Vagina (tissue), 2 donors: Measurements from ENCODE around the gene DOK7. TPM values are rescaled to one million over a fixed set of nuclear protein-coding genes. Genes with fewer than 3 reads are reported as not detected.
"Not testable (repeated sequence)": the region's sequence is repeated elsewhere in the genome, so short reads cannot be mapped to it uniquely, and the experiment has no call there.

ENCODE experiments used
- DNase-seq, 2 donors: peaks; one replicate each; pipeline ENCODE4 v3.0.0-alpha.2; 2017; ENCODE audit errors: extremely low spot score in 2 of 2
- H3K27ac ChIP-seq: fragments of 200-600 bp; sonication (generic); one replicate; pipeline ENCODE4 v1.5.1; 2019
- H3K27me3 ChIP-seq: fragments of 200-600 bp; sonication (generic); one replicate; pipeline ENCODE4 v1.5.1; 2019
- H3K36me3 ChIP-seq, 2 donors: fragments of 200-600 bp; sonication (generic); one replicate each; pipeline ENCODE4 v1.5.1; 2017 to 2019
- H3K4me1 ChIP-seq: fragments of 200-600 bp; sonication (generic); one replicate; pipeline ENCODE4 v1.5.1; 2019
- H3K4me3 ChIP-seq, 2 donors: fragments of 200-600 bp; sonication (generic); 1 replicate in 1 of 2; 2 replicates in 1 of 2; pipeline ENCODE4 v1.5.1; 2016 to 2019
- H3K9me3 ChIP-seq: fragments of 200-600 bp; sonication (generic); one replicate; pipeline ENCODE4 v1.5.1; 2019
- POLR2A ChIP-seq, 2 donors: fragments of 450-650 bp; IDR thresholded peaks; one replicate each; pipeline ENCODE4 v1.6.1; 2017; ENCODE audit warnings: antibody characterized with exemption in 2 of 2, mild to moderate bottlenecking in 2 of 2, moderate library complexity in 2 of 2
- POLR2AphosphoS5 ChIP-seq, 2 donors: sonication (generic); formaldehyde crosslinking; IDR thresholded peaks; one replicate each; pipeline ENCODE4 v1.9.0; 2017; ENCODE audit warnings: antibody characterized with exemption in 2 of 2, mild to moderate bottlenecking in 2 of 2, low read depth in 1 of 2; ENCODE audit not compliant: insufficient read depth in 1 of 2
- intact Hi-C: fragments of 100-400 bp; cut with DNase I; formaldehyde crosslinking; loops from one replicate; pipeline ENCODE4 v1.15.1; 2023
- total RNA-seq: library from RNA; depleted of rRNA; stranded (reverse); fragments of >200 nt; gene quantifications from one replicate; pipeline ENCODE4 v1.2.3, GENCODE V29; 2016
- TF ChIP-seq, protein P1 (sequence below), 3 experiments: fragments of 450-650 bp in 2 of 3; fragments of 200-600 bp in 1 of 3; sonication (generic) in 1 of 3; IDR thresholded peaks; one replicate each; pipeline ENCODE4 v1.5.1; 2017 to 2019; ENCODE audit warnings: antibody characterized with exemption in 3 of 3, mild to moderate bottlenecking in 2 of 3, moderate library complexity in 2 of 3

Gene DOK7
- total RNA-seq, 1 donor from 2014 or later: 4.7 TPM

DNA sequence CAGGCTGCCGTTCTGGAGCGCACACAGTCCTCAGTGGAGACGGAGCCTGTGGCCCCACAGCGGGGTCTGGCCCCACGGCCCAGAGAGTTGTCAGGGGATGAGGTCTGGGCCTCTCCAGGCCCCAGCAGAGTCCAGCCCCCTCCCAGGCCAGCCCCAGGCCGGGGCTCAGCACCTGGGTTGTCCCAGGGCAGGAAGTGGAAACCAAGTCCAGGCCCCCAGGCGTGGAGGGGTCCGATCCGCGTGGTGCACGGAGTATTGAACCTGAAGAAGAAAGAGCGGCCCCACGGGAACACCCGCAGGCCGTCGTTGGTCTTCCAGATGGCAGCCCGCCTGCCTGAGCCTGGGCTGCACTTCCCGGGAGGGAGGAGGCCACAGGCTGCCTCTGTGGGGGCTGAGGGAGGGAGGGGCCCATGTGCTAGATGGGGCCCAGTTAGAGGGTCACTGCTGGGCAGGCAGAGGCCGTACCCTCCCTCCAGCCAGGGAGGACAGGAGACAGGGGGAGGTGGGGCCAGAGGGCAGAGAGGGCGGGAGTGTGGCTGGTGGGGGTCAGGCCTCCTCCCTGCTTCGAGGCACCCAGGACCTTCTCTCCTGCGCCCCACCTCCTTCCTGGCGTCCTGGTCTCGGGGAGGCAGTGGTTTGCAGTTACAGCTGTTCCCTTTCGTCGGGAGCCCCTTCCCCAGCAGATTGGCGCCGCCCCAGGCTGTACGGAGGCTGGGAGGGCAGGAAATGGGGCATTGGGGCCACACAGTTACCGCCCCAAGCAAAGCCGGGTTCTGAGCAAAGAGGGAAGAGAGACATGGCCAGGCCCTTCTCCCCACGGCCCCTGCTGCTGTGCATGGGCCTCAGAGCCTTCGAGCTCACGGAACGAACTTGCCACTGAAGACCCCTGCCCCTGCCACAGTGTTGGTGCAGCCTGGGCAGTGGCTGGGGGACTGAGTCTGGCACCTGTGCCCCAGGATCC lies 13.3 kb upstream of the DOK7 start:
- Histone ChIP-seq H3K4me1 (peaks cover 31% of the 10 kb centered on the region), H3K27ac (no peak overlapping the region), H3K27me3 (no peaks in the 10 kb centered on the region), H3K9me3 (no peaks in the 10 kb centered on the region), H3K4me3 (no peak overlapping the region), H3K36me3 (no peaks in the 10 kb centered on the region)
- no peak for DNase-seq
- intact Hi-C loops: no loop called here
- TF ChIP-seq POLR2AphosphoS5 (IDR thresholded peaks at IDR 0.05; ENCODE audit: insufficient read depth in 1 of 2, low read depth in 1 of 2) (no peak), POLR2A (IDR thresholded peaks at IDR 0.05) (no peak)
- TF ChIP-seq, protein P1, sequence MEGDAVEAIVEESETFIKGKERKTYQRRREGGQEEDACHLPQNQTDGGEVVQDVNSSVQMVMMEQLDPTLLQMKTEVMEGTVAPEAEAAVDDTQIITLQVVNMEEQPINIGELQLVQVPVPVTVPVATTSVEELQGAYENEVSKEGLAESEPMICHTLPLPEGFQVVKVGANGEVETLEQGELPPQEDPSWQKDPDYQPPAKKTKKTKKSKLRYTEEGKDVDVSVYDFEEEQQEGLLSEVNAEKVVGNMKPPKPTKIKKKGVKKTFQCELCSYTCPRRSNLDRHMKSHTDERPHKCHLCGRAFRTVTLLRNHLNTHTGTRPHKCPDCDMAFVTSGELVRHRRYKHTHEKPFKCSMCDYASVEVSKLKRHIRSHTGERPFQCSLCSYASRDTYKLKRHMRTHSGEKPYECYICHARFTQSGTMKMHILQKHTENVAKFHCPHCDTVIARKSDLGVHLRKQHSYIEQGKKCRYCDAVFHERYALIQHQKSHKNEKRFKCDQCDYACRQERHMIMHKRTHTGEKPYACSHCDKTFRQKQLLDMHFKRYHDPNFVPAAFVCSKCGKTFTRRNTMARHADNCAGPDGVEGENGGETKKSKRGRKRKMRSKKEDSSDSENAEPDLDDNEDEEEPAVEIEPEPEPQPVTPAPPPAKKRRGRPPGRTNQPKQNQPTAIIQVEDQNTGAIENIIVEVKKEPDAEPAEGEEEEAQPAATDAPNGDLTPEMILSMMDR (IDR thresholded peaks at IDR 0.05): no peak

DNA sequence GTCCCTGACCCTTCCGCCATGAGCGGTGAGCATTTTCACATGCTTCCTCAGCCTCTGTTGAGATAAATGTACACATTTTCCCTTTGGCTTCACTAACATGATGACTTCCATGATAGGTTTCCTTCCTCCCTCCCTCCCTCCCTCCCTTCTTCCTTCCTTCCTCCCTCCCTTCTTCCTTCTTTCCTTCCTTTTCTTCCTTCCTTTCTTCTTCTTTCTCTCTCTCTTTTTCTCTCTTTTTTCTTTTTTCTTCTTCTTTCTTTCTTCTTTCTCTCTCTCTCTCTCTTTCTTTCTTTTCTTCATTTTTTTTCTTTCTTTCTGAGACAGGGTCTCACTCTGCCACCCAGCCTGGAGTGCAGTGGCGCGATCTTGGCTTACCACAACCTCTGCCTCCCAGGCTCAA lies 12.5 kb upstream of the DOK7 start:
- Histone ChIP-seq H3K27me3 (no peaks in the 10 kb centered on the region), H3K9me3 (no peaks in the 10 kb centered on the region), H3K4me1 (peaks cover 31% of the 10 kb centered on the region), H3K27ac (no peak overlapping the region), H3K4me3 (no peak overlapping the region), H3K36me3 (no peaks in the 10 kb centered on the region)
- no peak for TF ChIP-seq POLR2AphosphoS5 (IDR thresholded peaks at IDR 0.05; ENCODE audit: insufficient read depth in 1 of 2, low read depth in 1 of 2)
- no peak for TF ChIP-seq POLR2A (IDR thresholded peaks at IDR 0.05)
- TF ChIP-seq, protein P1 (IDR thresholded peaks at IDR 0.05): no peak
- intact Hi-C loops: no loop called here
- no peak for DNase-seq

DNA sequence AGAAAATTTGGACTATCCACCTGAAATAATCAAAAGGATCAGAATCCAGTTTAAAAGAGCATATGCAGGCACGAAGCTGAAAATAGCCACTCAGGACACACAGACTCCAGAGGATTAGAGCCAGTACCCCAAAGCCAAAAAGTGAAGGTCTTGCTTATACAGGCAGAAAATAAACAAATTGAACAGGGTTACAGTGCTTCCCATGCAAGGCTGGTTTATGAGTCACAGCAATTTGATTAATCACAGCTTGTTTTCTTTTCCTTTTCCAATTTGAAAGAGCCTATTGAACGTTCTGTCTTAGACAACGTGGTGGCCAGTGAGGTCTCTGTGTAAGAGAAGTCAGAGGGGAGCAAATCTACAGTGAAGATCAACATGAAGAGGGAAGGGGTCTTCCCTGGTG lies 11.2 kb upstream of the DOK7 start:
- Histone ChIP-seq H3K4me1 (peaks cover 31% of the 10 kb centered on the region), H3K27me3 (no peaks in the 10 kb centered on the region), H3K9me3 (no peaks in the 10 kb centered on the region), H3K27ac (peak overlapping the region; percentile 36), H3K4me3 (no peak overlapping the region), H3K36me3 (no peaks in the 10 kb centered on the region)
- TF ChIP-seq, protein P1 (IDR thresholded peaks at IDR 0.05): no peak
- TF ChIP-seq POLR2AphosphoS5 (IDR thresholded peaks at IDR 0.05; ENCODE audit: insufficient read depth in 1 of 2, low read depth in 1 of 2) (no peak), POLR2A (IDR thresholded peaks at IDR 0.05) (no peak)
- intact Hi-C loops: no loop called here
- DNase-seq: no peak

DNA sequence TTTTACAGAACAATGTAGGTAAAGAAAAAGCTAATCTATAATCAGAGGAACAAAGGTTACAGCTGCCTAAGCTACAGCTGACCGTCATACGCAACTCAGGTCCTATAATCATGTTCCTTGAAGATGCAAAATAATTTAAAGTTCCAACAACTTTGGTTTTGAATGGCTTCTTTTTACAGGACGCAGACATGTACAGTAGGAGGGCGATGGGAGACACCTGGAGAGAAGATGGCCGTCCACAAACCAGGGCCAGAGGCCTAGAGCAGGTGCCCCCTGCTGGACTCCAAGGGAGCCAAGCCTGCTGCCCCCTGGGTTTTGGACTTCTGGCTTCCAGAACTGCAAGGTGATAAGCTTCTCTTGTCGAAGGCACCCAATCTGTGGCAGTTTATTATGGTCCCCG lies 10.7 kb upstream of the DOK7 start:
- no peak for DNase-seq
- H3K27me3 ChIP-seq: no peaks in the 10 kb centered on the region
- H3K4me3 ChIP-seq: no peak overlapping the region
- H3K4me1 ChIP-seq: peaks cover 31% of the 10 kb centered on the region
- H3K36me3 ChIP-seq: no peaks in the 10 kb centered on the region
- TF ChIP-seq POLR2AphosphoS5 (IDR thresholded peaks at IDR 0.05; ENCODE audit: insufficient read depth in 1 of 2, low read depth in 1 of 2) (no peak), POLR2A (IDR thresholded peaks at IDR 0.05) (no peak)
- TF ChIP-seq, protein P1 (IDR thresholded peaks at IDR 0.05): no peak
- intact Hi-C loops: no loop called here
- H3K9me3 ChIP-seq: no peaks in the 10 kb centered on the region
- no peak overlapping the region for H3K27ac ChIP-seq

DNA sequence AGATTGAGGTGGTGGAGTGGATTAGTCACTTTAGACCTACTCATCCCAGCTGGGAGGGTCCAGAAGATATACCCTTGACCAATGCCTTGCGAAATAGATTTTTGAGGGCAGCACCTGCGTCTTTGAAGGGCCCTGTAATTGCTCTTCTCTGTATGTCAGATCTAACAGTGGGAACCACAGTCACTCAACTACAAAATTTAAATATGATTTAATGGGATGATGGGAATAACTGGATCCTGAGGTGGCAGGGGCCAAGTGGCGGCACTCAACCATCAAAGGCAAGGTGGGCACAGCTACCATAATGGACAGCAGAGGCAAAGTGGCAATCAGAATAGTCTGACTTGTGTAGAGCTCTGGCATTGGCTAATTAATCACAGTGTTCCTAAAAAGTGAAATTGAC lies 7.5 kb upstream of the DOK7 start:
- H3K4me3 ChIP-seq, H3K36me3 ChIP-seq, H3K27ac ChIP-seq, DNase-seq, H3K27me3 ChIP-seq, intact Hi-C loops, H3K9me3 ChIP-seq: not testable (repeated sequence)
- H3K4me1 ChIP-seq: peaks cover 16% of the 10 kb centered on the region
